Endothelial cell of umbilical vein (primary cell): Measurements from ENCODE around the gene MTA2. TPM values are rescaled to one million over a fixed set of nuclear protein-coding genes. Genes with fewer than 3 reads are reported as not detected.

Experiments used
- BruUV-seq: library from RNA; stranded (reverse); fragments of 400-500 nt; replicated peaks from 2 replicates; lab custom pipeline; 2021; lab: Mats Ljungman, UMichigan
- CTCF ChIA-PET: fragments of 300-600, 350-600 bp; sonication (Branson Sonifier 250); formaldehyde crosslinking; loops from one replicate; lab custom pipeline; 2021; ENCODE audit warnings: antibody characterized with exemption, inconsistent platforms; lab: Charles Lee
- POLR2A ChIA-PET: fragments of 300-600, 350-600 bp; sonication (Branson Sonifier 250); formaldehyde crosslinking; loops from one replicate; lab custom pipeline; 2021; ENCODE audit warnings: antibody characterized with exemption, inconsistent platforms; lab: Charles Lee
- DNase-seq: peaks from one replicate; pipeline ENCODE4 v3.0.0-alpha.2; 2011; ENCODE audit warnings: low read depth, low spot score
- FAIRE-seq: peaks from 2 replicates; lab custom pipeline; 2011; peaks lifted over from hg19 to GRCh38; lab: Jason Lieb, UNC
- H2AFZ ChIP-seq: 2 replicates; pipeline ENCODE4 v1.6.0; 2012; ENCODE audit warnings: low read depth, low read length, control low read depth, inconsistent platforms
- H3K27ac ChIP-seq: 2 replicates; pipeline ENCODE4 v1.5.1; 2011; ENCODE audit warnings: low read depth, mild to moderate bottlenecking, control low read depth, low read length, moderate library complexity; ENCODE audit not compliant: insufficient read depth
- H3K27me3 ChIP-seq, 2 experiments: 2 replicates each; pipeline versions ENCODE4 v1.6.0 to v1.6.1; 2011; ENCODE audit warnings: low read length in 2 of 2, mixed read lengths in 1 of 2; ENCODE audit not compliant: control insufficient read depth in 2 of 2, insufficient read depth in 2 of 2
- H3K36me3 ChIP-seq, 2 experiments: 2 replicates in 1 of 2; 3 replicates in 1 of 2; pipeline ENCODE4 v1.5.1; 2011; ENCODE audit warnings: low read length in 2 of 2, mild to moderate bottlenecking in 1 of 2, moderate library complexity in 1 of 2; ENCODE audit not compliant: control insufficient read depth in 2 of 2, insufficient read depth in 2 of 2; ENCODE audit errors: extremely low read depth in 1 of 2
- H3K4me1 ChIP-seq: 3 replicates; pipeline ENCODE4 v1.5.1; 2011; ENCODE audit warnings: mild to moderate bottlenecking, low read length; ENCODE audit not compliant: control insufficient read depth, insufficient read depth; ENCODE audit errors: extremely low read depth
- H3K4me2 ChIP-seq: 2 replicates; pipeline ENCODE4 v1.6.1; 2011; ENCODE audit warnings: low read length, control low read depth, mixed read lengths; ENCODE audit not compliant: insufficient read depth
- H3K4me3 ChIP-seq, 3 experiments: fragments of 200-600 bp in 1 of 3; sonication (generic), shearing (Covaris generic) in 1 of 3; replicated peaks in 1 of 3; 2 replicates each; pipeline ENCODE4 v1.5.1; 2011 to 2016; ENCODE audit warnings: control low read depth in 3 of 3, low read length in 3 of 3, mild to moderate bottlenecking in 2 of 3, inconsistent platforms in 1 of 3, low read depth in 1 of 3, moderate library complexity in 1 of 3; ENCODE audit not compliant: insufficient read depth in 1 of 3
- H3K79me2 ChIP-seq: 2 replicates; pipeline ENCODE4 v1.6.0; 2012; ENCODE audit warnings: low read length, inconsistent platforms; ENCODE audit not compliant: control insufficient read depth, insufficient read depth
- H3K9ac ChIP-seq: replicated peaks from 2 replicates; pipeline ENCODE3; 2011; ENCODE audit warnings: low read length, control low read depth; ENCODE audit not compliant: insufficient read depth; ENCODE audit errors: extremely low read depth
- H3K9me1 ChIP-seq: replicated peaks from 3 replicates; pipeline ENCODE4 v1.6.0; 2011; ENCODE audit warnings: mild to moderate bottlenecking, low read length; ENCODE audit not compliant: control insufficient read depth, insufficient read depth; ENCODE audit errors: extremely low read depth
- H3K9me3 ChIP-seq: replicated peaks from 2 replicates; pipeline ENCODE4 v1.5.1; 2012; ENCODE audit warnings: low read length, inconsistent platforms; ENCODE audit not compliant: control insufficient read depth, insufficient read depth
- H4K20me1 ChIP-seq: replicated peaks from 2 replicates; pipeline ENCODE3; 2011; ENCODE audit warnings: mild to moderate bottlenecking, low read length; ENCODE audit not compliant: control insufficient read depth, insufficient read depth; ENCODE audit errors: extremely low read depth
- CTCF ChIP-seq, 2 donors: IDR thresholded peaks; 1 replicate in 1 of 2; 2 replicates in 1 of 2; pipeline ENCODE4 v1.5.1; 2011; ENCODE audit warnings: low read length in 2 of 2, mild to moderate bottlenecking in 2 of 2, moderate library complexity in 2 of 2, control low read depth in 1 of 2, inconsistent platforms in 1 of 2, low read depth in 1 of 2; ENCODE audit not compliant: insufficient read depth in 1 of 2; ENCODE audit errors: extremely low read depth in 1 of 2
- EZH2 ChIP-seq: IDR thresholded peaks from 2 replicates; pipeline ENCODE4 v1.6.1; 2012; ENCODE audit warnings: borderline replicate concordance, low read depth, mild to moderate bottlenecking, moderate library complexity, low read length, inconsistent platforms; ENCODE audit not compliant: severe bottlenecking
- FOS ChIP-seq: IDR thresholded peaks from 2 replicates; pipeline ENCODE4 v1.6.1; 2011; ENCODE audit warnings: mild to moderate bottlenecking, low read length, moderate library complexity, borderline replicate concordance; ENCODE audit not compliant: insufficient read depth
- GATA2 ChIP-seq: IDR thresholded peaks from 2 replicates; pipeline ENCODE4 v1.7.0; 2011; ENCODE audit warnings: low read depth, mild to moderate bottlenecking, moderate library complexity, mixed read lengths, low read length; ENCODE audit not compliant: insufficient read length, insufficient read depth
- JUN ChIP-seq: IDR thresholded peaks from 2 replicates; pipeline ENCODE4 v1.6.1; 2011; ENCODE audit warnings: borderline replicate concordance, low read depth; ENCODE audit not compliant: insufficient read length, insufficient read depth
- MAX ChIP-seq: IDR thresholded peaks from 2 replicates; pipeline ENCODE4 v1.6.1; 2011; ENCODE audit not compliant: insufficient read depth, insufficient read length
- MYC ChIP-seq: IDR thresholded peaks from one replicate; pipeline ENCODE4 v1.6.1; 2011; ENCODE audit warnings: mild to moderate bottlenecking, low read depth, low read length
- POLR2A ChIP-seq: IDR thresholded peaks from 2 replicates; pipeline ENCODE4 v1.6.1; 2012; ENCODE audit warnings: low read depth, mild to moderate bottlenecking, control low read depth, low read length
- POLR2AphosphoS5 ChIP-seq: IDR thresholded peaks from 2 replicates; pipeline ENCODE4 v1.6.1; 2012; ENCODE audit warnings: low read depth, mild to moderate bottlenecking, control low read depth, low read length, moderate library complexity; ENCODE audit not compliant: insufficient read depth
- dilution Hi-C: fragments of 300-500 bp; cut with MboI; formaldehyde crosslinking; loops from one replicate; pipeline ENCODE4 v1.15.0; 2019; ENCODE audit warnings: low sequenced_read_pairs; ENCODE audit not compliant: extremely low pct_ligation_motif_present
- intact Hi-C: fragments of 100-400 bp; cut with micrococcal nuclease; formaldehyde crosslinking; loops from one replicate; pipeline ENCODE4 v1.10.0; 2022
- polyA plus RNA-seq, 4 experiments: library from polyadenylated mRNA; depleted of rRNA in 3 of 4; stranded (reverse) in 3 of 4; unstranded in 1 of 4; fragments of >200 nt; gene quantifications; 2 replicates each; pipeline versions ENCODE4 v1.2.1 to v1.2.3, GENCODE V29; 2011 to 2012; ENCODE audit warnings: missing spikeins in 1 of 4
- total RNA-seq: library from RNA; stranded (reverse); gene quantifications from 2 replicates; pipeline ENCODE4 v1.2.3, GENCODE V29; 2021

Gene MTA2
- total and polyA plus RNA-seq, 2 donors (not counting 3 experiments of a cell fraction or from before 2014, with no cell fraction given), result 40.4 to 166 TPM

GRCh38 chr11:62569611-62570010, 32.1 kb downstream of the MTA2 start:
- Histone ChIP-seq H2AFZ (no peak overlapping the region), H3K36me3 (peaks cover 35 to 39% of the 10 kb centered on the region in 2 experiments), H3K4me3 (no peak overlapping the region), H3K27me3 (no peaks in the 10 kb centered on the region), H3K4me1 (peaks cover 22% of the 10 kb centered on the region), H3K79me2 (peaks cover 90% of the 10 kb centered on the region), H3K27ac (no peak overlapping the region), H3K4me2 (no peak overlapping the region), H3K9me3 (no peaks in the 10 kb centered on the region), H3K9me1 (no peaks in the 10 kb centered on the region), H4K20me1 (peaks cover 6% of the 10 kb centered on the region), H3K9ac (no peak overlapping the region)
- POLR2A ChIA-PET, result no interaction called here
- FAIRE-seq, result no peak
- CTCF ChIA-PET, result interaction anchor here (0.6 to 4.2 kb wide), 5 partner anchors 10 to 175 kb away, joined by 3 to 26 read pairs (median 8); no protein-coding TSS in a partner anchor
- dilution Hi-C loops, result no loop called here
- TF ChIP-seq POLR2AphosphoS5, result no peak
- TF ChIP-seq MAX, result no peak
- TF ChIP-seq FOS, result no peak
- no peak for TF ChIP-seq CTCF (IDR thresholded peaks at IDR 0.05; ENCODE audit: extremely low read depth in 1 of 2, insufficient read depth in 1 of 2, low read depth in 1 of 2, low read length in 2 of 2)
- no peak for TF ChIP-seq EZH2
- no peak for TF ChIP-seq MYC
- no peak for TF ChIP-seq GATA2
- TF ChIP-seq POLR2A, result no peak
- TF ChIP-seq JUN, result no peak
- intact Hi-C loops, result no loop called here
- DNase-seq, result no peak
- no TSS peak for BruUV-seq
